MG63 (cell line): ENCODE results near the gene SLC9A8. TPM values are rescaled to one million over a fixed set of nuclear protein-coding genes. Genes with fewer than 3 reads are reported as not detected.
"Not testable (repeated sequence)": the region's sequence is repeated elsewhere in the genome, so short reads cannot be mapped to it uniquely, and the experiment has no call there.

Source experiments
- DNase-seq: peaks from one replicate; pipeline ENCODE4 v3.0.0-alpha.2; 2020
- H3K27me3 ChIP-seq: fragments of 250-450 bp; sonication (Bioruptor Pico); 2 replicates; pipeline ENCODE4 v1.5.1; 2020; ENCODE audit warnings: mild to moderate bottlenecking, moderate library complexity
- H3K36me3 ChIP-seq: fragments of 250-450 bp; sonication (Bioruptor Pico); 2 replicates; pipeline ENCODE4 v1.5.1; 2020; ENCODE audit warnings: mild to moderate bottlenecking, moderate library complexity
- H3K4me3 ChIP-seq: fragments of 250-450 bp; sonication (Bioruptor Pico); 2 replicates; pipeline ENCODE4 v1.5.1; 2020; ENCODE audit warnings: mild to moderate bottlenecking, moderate library complexity
- H3K9me3 ChIP-seq: fragments of 250-450 bp; sonication (Bioruptor Pico); 2 replicates; pipeline ENCODE4 v1.5.1; 2020; ENCODE audit warnings: mild to moderate bottlenecking, moderate library complexity
- total RNA-seq: library from RNA; depleted of rRNA; stranded (reverse); fragments of >200 nt; shearing (Covaris generic); gene quantifications from 2 replicates; pipeline ENCODE4 v1.2.3, GENCODE V29; 2014; ENCODE audit warnings: low replicate concordance

The SLC9A8 gene
- total RNA-seq, 1 experiment from 2014 or later = 3.2 TPM

DNA sequence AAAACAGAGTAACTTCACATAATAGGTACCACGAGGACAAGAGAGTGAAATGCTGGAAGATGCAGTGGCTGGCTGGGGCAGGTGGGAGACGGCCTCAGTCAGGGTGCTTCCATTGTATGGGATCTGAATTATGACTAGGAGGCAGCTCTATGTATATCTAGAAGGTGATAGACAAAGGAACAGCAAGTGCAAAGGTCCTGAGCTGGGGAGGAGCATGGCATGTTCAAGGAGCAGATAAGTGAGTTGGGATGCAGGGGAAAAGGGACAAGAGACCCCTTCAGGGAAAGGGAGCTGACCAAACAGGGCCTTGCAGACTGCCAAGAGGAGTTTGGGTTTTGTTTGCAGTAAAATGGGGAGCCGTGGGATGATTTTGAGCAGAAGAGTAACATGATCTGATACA lies 8.3 kb upstream of the SLC9A8 start:
- no peak for DNase-seq
- Histone ChIP-seq H3K4me3 (no peak overlapping the region), H3K27me3 (no peaks in the 10 kb centered on the region), H3K36me3 (no peaks in the 10 kb centered on the region), H3K9me3 (no peaks in the 10 kb centered on the region)

DNA sequence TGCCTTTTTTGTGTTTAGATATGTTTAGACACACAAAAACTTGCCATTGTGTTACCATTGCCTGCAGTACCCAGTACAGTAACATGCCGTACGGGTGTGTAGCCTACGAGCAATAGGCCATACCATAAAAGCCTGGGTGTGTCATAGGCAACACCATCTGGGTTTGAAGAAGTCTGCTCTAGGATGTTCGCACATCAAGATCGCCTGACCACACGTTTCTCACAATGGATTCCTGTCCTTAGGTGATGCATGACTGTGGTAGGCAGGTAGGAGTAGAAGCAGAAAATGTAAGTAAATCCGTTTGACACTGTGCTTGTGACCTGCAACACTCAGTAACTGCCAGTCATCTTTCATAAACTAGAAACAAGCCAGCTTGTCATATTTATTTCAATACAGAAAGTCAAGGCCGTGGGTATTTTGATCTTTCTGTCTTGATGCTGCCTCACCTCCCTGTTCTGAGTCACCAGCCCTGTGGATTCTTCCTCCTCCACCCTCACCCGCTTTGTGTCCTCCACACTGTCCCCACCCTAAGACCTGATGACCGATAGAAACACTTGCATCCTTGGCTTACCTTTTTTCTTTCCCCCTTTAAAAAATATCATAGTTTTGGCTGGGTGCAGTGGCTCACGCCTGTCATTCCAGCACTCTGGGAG lies 7.3 kb upstream of the SLC9A8 start:
- H3K9me3 ChIP-seq, H3K27me3 ChIP-seq, H3K4me3 ChIP-seq, DNase-seq, H3K36me3 ChIP-seq: not testable (repeated sequence)

DNA sequence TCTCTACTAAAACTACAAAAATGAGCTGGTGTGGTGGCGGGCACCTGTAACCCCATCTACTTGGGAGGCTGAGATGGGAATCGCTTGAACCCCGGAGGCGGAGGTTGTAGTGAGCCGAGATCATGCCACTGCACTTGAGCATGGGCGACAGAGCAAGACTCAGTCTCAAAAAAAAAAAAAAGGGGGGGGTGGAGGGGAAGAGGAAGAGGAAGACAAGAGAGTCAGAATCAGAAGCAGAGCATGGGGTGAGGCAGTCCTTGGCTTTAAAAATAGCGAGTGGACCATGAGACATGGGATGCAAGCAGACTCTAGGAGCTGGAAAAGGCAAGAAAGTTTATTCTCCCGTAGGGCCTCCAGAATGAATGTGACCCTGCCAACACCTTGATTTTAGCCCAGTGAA lies 3.9 kb upstream of the SLC9A8 start:
- Histone ChIP-seq H3K9me3 (no peaks in the 10 kb centered on the region), H3K4me3 (no peak overlapping the region), H3K36me3 (peaks cover 3% of the 10 kb centered on the region; the same call in 1 of the 2 replicates), H3K27me3 (no peaks in the 10 kb centered on the region)
- no peak for DNase-seq

DNA sequence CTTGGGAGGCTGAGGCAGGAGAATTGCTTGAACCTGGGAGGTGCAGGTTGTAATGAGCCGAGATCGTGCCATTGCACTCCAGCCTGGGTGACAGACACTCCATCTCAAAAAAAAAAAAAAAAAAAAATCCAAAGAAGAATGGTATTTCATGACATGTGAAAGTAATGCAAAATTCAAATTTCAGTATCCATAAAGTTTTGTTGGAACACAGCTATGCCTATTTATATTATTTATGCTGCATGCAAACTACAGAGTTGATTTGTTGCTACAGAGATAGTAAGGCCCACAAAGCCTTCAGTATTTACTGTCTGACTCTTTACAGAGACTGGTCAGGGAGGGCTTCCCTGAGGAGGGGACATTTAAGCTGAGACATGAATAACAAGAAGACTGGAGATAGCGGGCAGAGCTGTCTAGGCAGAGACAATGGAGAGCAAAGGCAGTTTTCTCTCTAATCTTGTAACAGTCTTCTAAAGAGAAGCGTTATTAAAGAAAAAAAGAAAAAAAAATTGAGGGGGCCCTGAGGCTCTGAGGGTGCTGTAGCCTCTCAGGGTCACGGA lies 2.7 kb upstream of the SLC9A8 start:
- Histone ChIP-seq H3K36me3 (peaks cover 9% of the 10 kb centered on the region), H3K9me3 (no peaks in the 10 kb centered on the region), H3K27me3 (no peaks in the 10 kb centered on the region), H3K4me3 (no peak overlapping the region)
- no peak for DNase-seq

DNA sequence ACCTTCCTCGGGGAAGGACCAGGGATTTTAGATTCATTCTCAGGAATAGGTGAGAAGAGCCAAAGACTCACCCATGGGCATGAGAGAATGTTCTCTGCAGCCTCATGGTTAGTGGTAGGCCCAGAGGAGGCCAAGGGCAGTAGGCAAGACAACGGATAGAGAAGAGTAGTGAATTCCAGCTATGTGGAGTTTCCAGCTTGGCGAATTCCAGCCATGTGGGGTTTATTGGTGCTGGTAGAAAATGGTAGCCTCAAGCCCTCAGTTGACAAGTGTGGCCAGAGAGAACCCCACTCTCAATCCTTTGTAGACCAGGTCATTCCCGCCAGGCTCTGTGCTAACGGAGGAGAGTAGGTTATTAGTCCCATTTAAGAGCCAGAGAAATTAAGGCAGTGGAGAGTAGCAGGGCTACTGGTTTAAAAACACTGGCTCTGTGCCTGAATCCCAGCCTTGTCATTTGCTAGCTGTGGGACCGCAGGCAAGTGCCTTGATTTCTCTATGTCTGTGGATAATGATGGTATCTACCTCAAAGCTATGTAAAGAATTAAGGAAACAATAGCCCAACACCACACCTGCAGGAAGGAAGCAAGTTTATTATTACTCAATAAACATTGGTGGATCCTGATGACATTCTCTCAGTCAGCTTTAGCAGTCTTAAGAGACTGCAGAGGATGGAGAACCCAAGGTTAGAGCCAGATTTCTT lies 2.0 kb upstream of the SLC9A8 start:
- Histone ChIP-seq H3K9me3 (no peaks in the 10 kb centered on the region), H3K4me3 (no peak overlapping the region), H3K27me3 (no peaks in the 10 kb centered on the region), H3K36me3 (peaks cover 16% of the 10 kb centered on the region)
- no peak for DNase-seq

DNA sequence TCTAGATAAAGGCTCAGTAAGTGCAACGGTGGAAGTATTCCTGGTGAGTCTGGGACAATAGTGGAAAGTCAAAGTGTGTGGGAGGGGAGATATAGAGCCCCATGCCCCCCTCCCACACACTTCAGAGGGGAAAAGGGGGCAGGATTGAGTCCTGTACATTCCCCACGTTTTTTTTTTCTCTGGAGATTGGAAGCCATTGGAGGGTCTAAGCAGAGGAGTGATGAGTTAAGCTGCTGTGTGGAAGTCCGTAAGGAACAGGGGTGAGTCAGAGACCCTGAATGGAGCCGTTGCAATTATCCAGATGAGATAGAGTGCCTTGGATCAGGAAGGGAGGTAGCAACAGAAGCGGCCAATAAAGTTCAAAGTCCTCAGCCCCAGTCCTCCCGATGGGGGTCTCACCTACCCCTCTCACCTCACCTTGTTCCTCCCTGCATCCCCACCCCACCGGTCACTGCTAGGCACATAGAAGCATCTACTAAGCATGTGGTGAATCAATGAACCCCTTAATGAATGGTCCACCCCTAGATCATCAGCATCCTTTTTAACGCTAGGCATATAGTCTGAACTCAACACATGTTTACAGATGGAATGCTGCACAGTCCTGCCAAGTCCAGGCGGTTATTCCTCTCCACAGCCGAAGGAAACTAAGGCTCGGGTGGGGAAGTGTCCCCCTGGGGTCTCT lies 662 bp upstream of the SLC9A8 start:
- Histone ChIP-seq H3K4me3 (peak overlapping the region; percentile 81), H3K27me3 (no peaks in the 10 kb centered on the region), H3K9me3 (no peaks in the 10 kb centered on the region), H3K36me3 (peaks cover 22% of the 10 kb centered on the region)
- peak; percentile 11 for DNase-seq

DNA sequence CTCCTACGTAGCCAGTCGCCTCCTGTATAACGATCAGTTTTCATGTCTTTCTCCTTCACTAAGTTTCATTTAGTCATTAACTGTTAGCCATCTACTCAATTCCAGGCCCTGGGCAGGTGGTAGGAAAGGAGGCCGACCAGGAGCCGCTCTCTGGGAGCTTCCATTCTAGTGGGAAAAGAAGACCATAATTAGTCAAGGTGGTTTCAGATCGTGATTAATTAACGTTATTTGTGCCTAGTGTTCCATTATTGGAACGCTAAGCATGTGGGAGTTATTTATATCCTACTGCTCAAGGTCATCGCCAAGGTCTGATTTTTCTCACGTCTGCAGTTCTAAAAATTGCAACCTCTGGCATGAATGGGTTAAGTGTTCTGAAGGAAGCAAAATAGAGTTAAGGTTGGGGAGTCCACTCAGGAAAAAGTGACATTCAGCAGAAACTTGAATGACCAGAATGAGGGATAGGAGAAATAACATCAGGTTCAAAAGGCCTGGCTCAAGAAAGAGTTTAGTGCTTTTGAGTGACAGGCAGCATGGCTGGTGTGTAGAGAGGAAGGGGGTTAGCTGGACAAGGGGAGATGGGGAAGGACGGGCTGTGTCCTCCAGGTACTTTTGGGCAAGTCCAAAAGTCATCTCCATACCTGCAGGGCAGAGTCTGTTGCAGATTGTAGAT lies 812 bp downstream of the SLC9A8 start:
- H3K9me3 ChIP-seq = no peaks in the 10 kb centered on the region
- H3K27me3 ChIP-seq = no peaks in the 10 kb centered on the region
- peaks cover 25% of the 10 kb centered on the region for H3K36me3 ChIP-seq
- peak overlapping the region; percentile 81 for H3K4me3 ChIP-seq
- no peak for DNase-seq

DNA sequence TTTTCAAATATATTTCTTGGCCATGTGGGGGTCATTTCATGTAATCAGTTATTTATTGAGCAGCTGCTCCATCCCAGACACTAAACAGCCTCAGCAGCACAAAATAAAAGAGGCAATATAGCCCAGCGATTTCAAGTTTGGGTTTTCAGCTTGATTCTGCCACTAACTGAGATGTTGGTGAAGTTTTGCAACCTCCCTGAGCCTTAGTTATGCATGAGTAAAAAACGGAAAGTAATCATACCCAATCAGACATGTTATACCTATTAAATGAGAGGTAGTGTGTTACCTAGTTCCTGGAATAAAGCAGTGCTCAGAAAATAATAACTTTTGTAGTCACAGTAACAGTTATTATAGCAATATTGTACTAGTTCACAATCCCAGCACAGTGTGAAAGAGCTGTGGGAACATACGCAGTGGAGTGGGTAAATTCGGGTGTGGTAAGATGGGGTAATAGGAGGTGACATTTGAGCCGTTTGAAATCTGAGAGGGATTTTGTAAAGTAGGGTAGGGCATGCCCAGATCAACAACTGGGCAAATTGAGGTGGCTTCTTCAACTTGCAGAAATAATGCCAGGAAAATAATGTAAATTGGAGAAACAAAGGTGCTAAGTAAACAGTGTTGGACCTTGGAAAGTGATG lies 1.5 kb downstream of the SLC9A8 start:
- no peak for DNase-seq
- peaks cover 31% of the 10 kb centered on the region for H3K36me3 ChIP-seq
- H3K27me3 ChIP-seq = no peaks in the 10 kb centered on the region
- H3K4me3 ChIP-seq = peak overlapping the region; percentile 81
- H3K9me3 ChIP-seq = no peaks in the 10 kb centered on the region

DNA sequence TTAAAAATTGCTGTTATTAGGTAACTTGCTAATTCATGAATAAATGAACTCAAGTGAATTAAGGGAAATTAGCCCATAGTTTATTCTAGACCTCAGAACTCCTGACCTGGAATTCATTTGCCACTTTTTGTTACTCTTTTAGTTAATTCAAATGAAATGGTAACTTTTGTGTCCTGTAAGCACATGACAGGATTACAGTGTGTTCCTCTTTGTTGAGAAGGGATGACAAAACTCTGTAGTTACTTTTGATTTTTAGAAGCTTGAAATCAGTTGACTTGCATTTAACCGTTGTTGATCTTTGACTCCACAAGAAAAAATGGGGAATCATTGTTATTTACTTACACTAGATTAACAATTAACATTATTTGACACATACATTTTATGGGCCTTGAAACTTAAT lies 6.2 kb downstream of the SLC9A8 start:
- H3K36me3 ChIP-seq = peaks cover 49% of the 10 kb centered on the region
- H3K4me3 ChIP-seq = no peak overlapping the region
- no peaks in the 10 kb centered on the region for H3K27me3 ChIP-seq

DNA sequence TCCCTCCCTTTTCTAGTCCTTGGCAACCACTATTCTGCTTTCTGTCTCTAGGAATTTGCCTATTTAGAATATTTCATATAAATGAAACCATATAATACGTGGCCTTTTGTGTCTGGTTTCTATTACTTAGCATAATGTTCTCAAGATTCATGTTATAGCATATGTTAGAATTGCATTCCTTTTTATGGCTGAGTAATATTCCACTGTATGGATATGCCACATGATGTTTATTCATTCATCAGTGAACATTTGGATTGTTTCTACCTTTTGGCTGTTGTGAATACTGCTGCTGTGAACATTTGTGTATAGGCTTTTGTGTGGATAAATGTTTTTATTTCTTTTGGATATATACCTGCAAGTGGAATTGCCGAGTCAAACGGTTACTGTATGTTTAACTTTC lies 7.1 kb downstream of the SLC9A8 start:
- no peak overlapping the region for H3K4me3 ChIP-seq
- H3K27me3 ChIP-seq = no peaks in the 10 kb centered on the region
- H3K36me3 ChIP-seq = peaks cover 54% of the 10 kb centered on the region
- no peaks in the 10 kb centered on the region for H3K9me3 ChIP-seq
- no peak for DNase-seq

More for the DNA sequence above, 6.2 kb downstream of the SLC9A8 start:
- DNase-seq = no peak
- no peaks in the 10 kb centered on the region for H3K9me3 ChIP-seq

DNA sequence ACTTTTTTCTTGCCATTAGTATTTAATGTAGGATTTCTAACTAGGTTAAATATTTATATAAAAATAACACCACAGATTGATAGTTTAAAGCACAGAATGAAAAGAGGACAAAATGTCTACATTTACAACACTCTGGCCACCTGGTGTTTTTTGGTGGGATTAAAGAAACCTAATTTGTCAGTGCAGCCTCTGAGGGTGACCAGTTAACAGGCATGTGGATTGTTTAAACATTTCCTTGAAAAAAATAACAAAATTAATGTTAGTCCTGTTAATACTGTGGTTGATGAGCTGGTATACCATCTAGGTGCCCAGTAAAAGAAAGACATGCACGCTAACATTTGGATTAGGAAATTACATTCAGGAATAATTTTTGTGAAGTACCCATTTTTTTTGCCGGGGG lies 8.8 kb downstream of the SLC9A8 start:
- no peak for DNase-seq

DNA sequence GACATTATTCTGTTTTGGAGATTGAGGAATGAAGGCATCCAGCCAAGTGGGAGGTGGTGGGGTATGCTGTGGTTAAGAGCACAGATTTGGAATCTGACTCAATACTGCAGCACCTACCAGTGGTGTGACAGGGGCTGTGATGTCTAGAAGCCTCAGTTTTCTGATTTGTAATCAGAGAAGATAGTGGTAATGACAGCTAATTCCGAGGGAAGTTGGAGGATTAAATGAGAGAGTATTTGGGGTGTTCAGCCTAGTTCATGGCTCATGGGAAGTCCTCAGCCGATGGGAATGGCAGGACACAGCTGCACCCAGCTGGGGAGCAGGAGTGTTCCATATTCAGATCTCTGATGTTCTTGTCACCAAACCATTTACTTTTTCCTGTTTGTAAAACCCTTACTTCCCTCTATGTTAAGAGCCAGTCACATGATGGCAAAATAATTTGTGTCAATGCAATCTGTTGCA lies 9.3 kb downstream of the SLC9A8 start:
- peaks cover 45% of the 10 kb centered on the region for H3K36me3 ChIP-seq

More for the DNA sequence above, 8.8 kb downstream of the SLC9A8 start:
- peaks cover 45% of the 10 kb centered on the region for H3K36me3 ChIP-seq
- H3K27me3 ChIP-seq = no peaks in the 10 kb centered on the region
- H3K4me3 ChIP-seq = no peak overlapping the region
- no peaks in the 10 kb centered on the region for H3K9me3 ChIP-seq

DNA sequence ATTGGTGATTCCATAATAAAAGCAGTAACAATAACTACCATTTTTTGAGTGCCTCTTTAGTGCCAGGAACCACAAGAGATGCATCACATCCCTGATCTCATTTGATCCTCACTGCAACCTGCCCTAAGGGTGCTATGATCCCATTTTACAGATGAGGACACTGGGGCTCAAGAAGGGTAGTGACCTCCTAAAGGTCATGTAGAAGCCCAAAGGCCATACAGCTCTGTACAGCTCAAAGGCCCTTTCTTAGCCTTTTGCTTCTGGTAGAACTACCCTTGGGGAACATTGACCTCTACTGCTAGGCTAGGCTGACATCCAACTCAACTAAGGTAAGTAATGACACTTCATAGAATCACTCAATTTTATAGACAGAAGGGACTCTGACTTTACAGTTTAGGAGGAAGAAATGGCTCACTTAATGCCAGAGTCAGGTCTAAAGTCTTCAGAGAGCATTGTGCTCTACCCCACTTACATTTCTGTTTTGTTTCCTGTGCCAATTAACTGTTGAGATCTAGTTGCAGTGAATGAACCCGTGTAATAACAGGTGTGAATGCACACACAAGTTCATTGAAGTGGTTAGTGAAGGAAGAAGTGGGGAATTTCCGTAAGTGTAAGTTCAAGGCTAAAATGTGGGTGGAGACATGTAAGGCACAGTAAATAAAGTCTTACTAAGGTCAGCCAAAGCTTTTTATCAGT lies 10.7 kb downstream of the SLC9A8 start:
- no peaks in the 10 kb centered on the region for H3K9me3 ChIP-seq

More for the DNA sequence above, 9.3 kb downstream of the SLC9A8 start:
- Histone ChIP-seq H3K9me3 (no peaks in the 10 kb centered on the region), H3K4me3 (no peak overlapping the region), H3K27me3 (no peaks in the 10 kb centered on the region)
- peak; percentile 38 for DNase-seq

DNA sequence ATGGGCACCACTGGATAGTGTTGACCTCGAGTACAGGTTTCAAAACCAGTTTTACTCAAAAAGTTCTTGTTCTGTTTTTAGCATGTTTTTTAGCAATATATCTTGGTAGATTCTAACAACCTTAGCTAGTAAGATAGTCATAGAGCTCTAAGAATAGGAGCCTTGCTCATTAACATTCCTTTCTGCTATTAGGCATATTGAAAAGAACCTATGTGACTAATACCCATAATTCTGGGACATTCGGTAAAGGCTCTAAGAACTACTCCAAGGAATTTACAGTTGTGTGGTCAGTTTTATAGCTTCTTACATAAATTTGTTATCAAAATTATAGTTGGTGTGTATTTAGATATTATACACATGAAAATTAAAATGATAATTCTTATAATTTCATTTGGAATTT lies 11.6 kb downstream of the SLC9A8 start:
- no peak overlapping the region for H3K4me3 ChIP-seq
- no peaks in the 10 kb centered on the region for H3K9me3 ChIP-seq
- no peaks in the 10 kb centered on the region for H3K27me3 ChIP-seq
- no peak for DNase-seq
- peaks cover 39% of the 10 kb centered on the region for H3K36me3 ChIP-seq

More for the DNA sequence above, 10.7 kb downstream of the SLC9A8 start:
- H3K27me3 ChIP-seq = no peaks in the 10 kb centered on the region
- H3K36me3 ChIP-seq = peaks cover 45% of the 10 kb centered on the region
- no peak overlapping the region for H3K4me3 ChIP-seq
- no peak for DNase-seq

DNA sequence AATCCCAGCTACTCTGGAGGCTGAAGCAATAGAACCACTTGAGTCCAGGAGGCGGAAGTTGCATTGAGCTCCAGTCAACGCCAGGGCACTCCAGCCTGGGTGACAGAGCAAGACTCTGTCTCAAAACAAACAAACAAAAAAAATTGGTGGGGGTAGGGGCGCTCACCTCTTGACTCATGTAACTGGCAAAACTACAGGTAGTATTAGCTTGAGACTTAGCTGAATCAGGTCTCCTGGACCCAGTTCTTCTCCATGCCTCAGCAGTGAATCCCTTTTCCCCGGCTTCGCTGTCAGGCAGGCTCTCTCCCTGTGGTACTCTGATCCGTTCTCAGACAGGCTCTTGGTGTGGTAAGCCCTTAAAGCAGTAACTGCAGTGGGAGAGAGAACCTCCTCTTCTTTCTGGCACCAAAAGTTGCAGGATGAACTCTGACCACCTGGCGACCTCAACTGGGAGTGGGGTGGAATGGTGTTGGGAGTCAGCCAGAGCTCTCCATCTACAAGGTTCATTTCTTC lies 12.9 kb downstream of the SLC9A8 start:
- H3K27me3 ChIP-seq = no peaks in the 10 kb centered on the region
- H3K4me3 ChIP-seq = no peak overlapping the region
- H3K36me3 ChIP-seq = peaks cover 33% of the 10 kb centered on the region
- no peak for DNase-seq
- H3K9me3 ChIP-seq = no peaks in the 10 kb centered on the region
